K562 (cell line): ENCODE data around the gene HS3ST3A1. TPM values are rescaled to one million over a fixed set of nuclear protein-coding genes. Genes with fewer than 3 reads are reported as not detected.

ENCODE experiments used
- ATAC-seq: fragments of 200-7000 bp; cut with Tn5 transposase; 3 replicates; pipeline ENCODE4 v1.9.1; 2020; ENCODE audit warnings: moderate library complexity
- BruUV-seq: library from RNA; stranded (reverse); fragments of 400-500 nt; replicated peaks from 2 replicates; lab custom pipeline; 2021; lab: Mats Ljungman, UMichigan
- CTCF ChIA-PET: fragments of 300-600 bp; formaldehyde crosslinking; extraction: SDS; loops from one replicate; lab custom pipeline; 2021; ENCODE audit warnings: low intra/inter-chr PET ratio; lab: Yijun Ruan, JAX
- POLR2A ChIA-PET: fragments of 300-600, 350-650 bp; sonication (Branson Sonifier 250); formaldehyde crosslinking; extraction: SDS; loops from one replicate; lab custom pipeline; 2021; ENCODE audit warnings: antibody characterized with exemption, inconsistent platforms; lab: Yijun Ruan, JAX
- DNase-seq, 4 experiments: peaks; one replicate each; pipeline versions ENCODE4 v3.0.0 to v3.0.0-alpha.2; 2011 to 2018; ENCODE audit warnings: low spot score in 3 of 4, mixed read lengths in 3 of 4; ENCODE audit errors: extremely low read depth in 1 of 4
- FAIRE-seq: peaks from 2 replicates; lab custom pipeline; 2011; peaks lifted over from hg19 to GRCh38; lab: Jason Lieb, UNC
- H2AFZ ChIP-seq: 2 replicates; pipeline ENCODE4 v1.6.0; 2011; ENCODE audit warnings: low read depth, low read length, control low read depth, inconsistent platforms
- H3K27ac ChIP-seq: fragments of 200-600 bp; 3 replicates; pipeline ENCODE4 v1.8.0; 2011; ENCODE audit warnings: low read depth, mild to moderate bottlenecking, control low read depth, inconsistent platforms, low read length, moderate library complexity, mixed read lengths; ENCODE audit errors: extremely low read depth
- H3K27me3 ChIP-seq, 2 experiments: fragments of 300-600 bp in 1 of 2; 2 replicates in 1 of 2; 3 replicates in 1 of 2; pipeline versions ENCODE4 v1.6.0 to v1.8.0; 2011; ENCODE audit warnings: inconsistent platforms in 2 of 2, low read length in 2 of 2, mild to moderate bottlenecking in 1 of 2, mixed read lengths in 1 of 2, moderate library complexity in 1 of 2; ENCODE audit not compliant: control insufficient read depth in 2 of 2, insufficient read depth in 2 of 2
- H3K36me3 ChIP-seq: fragments of 300-600 bp; 3 replicates; pipeline ENCODE4 v1.8.0; 2011; ENCODE audit warnings: mild to moderate bottlenecking, low read length, inconsistent platforms; ENCODE audit not compliant: control insufficient read depth, insufficient read depth
- H3K4me1 ChIP-seq, 2 experiments: fragments of 200-600 bp in 1 of 2; replicated peaks in 1 of 2; 2 replicates in 1 of 2; 3 replicates in 1 of 2; pipeline versions ENCODE4 v1.5.1 to v1.8.0; 2011; ENCODE audit warnings: inconsistent platforms in 2 of 2, low read length in 2 of 2, mild to moderate bottlenecking in 1 of 2, mixed read lengths in 1 of 2, moderate library complexity in 1 of 2; ENCODE audit not compliant: control insufficient read depth in 2 of 2, insufficient read depth in 2 of 2
- H3K4me2 ChIP-seq: 2 replicates; pipeline ENCODE4 v1.6.1; 2011; ENCODE audit warnings: low read length, control low read depth, inconsistent platforms, mixed read lengths; ENCODE audit not compliant: insufficient read depth
- H3K4me3 ChIP-seq: fragments of 200-600 bp; sonication (generic), shearing (Covaris generic); 2 replicates; pipeline ENCODE4 v1.5.1; 2016; ENCODE audit warnings: control low read depth, inconsistent platforms
- H3K79me2 ChIP-seq: fragments of 200-600 bp; 3 replicates; pipeline ENCODE4 v1.8.0; 2011; ENCODE audit warnings: low read length, inconsistent platforms; ENCODE audit not compliant: control insufficient read depth, insufficient read depth
- H3K9ac ChIP-seq, 2 experiments: 2 replicates each; pipeline versions ENCODE4 v1.6.0 to v1.6.1; 2011; ENCODE audit warnings: low read depth in 2 of 2, low read length in 2 of 2, control low read depth in 1 of 2, inconsistent platforms in 1 of 2, mild to moderate bottlenecking in 1 of 2, mixed read lengths in 1 of 2; ENCODE audit not compliant: insufficient read depth in 1 of 2
- H3K9me1 ChIP-seq: one replicate; pipeline ENCODE4 v1.6.0; 2011; ENCODE audit warnings: inconsistent platforms, mild to moderate bottlenecking, low read length, moderate library complexity; ENCODE audit not compliant: control insufficient read depth, insufficient read depth
- H3K9me3 ChIP-seq: replicated peaks from 2 replicates; pipeline ENCODE4 v1.5.1; 2011; ENCODE audit warnings: low read depth, low read length, inconsistent platforms; ENCODE audit not compliant: control insufficient read depth, insufficient read depth
- H4K20me1 ChIP-seq: replicated peaks from 2 replicates; pipeline ENCODE4 v1.6.1; 2011; ENCODE audit warnings: low read length, inconsistent platforms, mixed read lengths; ENCODE audit not compliant: control insufficient read depth, insufficient read depth
- CC2D1A ChIP-seq: fragments of 450-650 bp; IDR thresholded peaks from 2 replicates; pipeline ENCODE4 v1.6.1; 2017; ENCODE audit warnings: mild to moderate bottlenecking
- ETV1 ChIP-seq: fragments of 450-650 bp; conservative IDR thresholded peaks from 2 replicates; pipeline ENCODE4 v1.6.1; 2016; ENCODE audit warnings: missing genetic modification characterization, control low read depth, low read depth, missing compliant biosample characterization
- KLF10 ChIP-seq: fragments of 250-450 bp; sonication (Bioruptor Pico); IDR thresholded peaks from 2 replicates; pipeline ENCODE4 v1.6.1; 2021; ENCODE audit warnings: matching md5 sums
- PKNOX1 ChIP-seq: fragments of 450-650 bp; IDR thresholded peaks from 2 replicates; pipeline ENCODE4 v1.6.1; 2016
- ZNF263 ChIP-seq: sonication (generic); formaldehyde crosslinking; IDR thresholded peaks from 2 replicates; pipeline ENCODE4 v1.8.0; 2022; ENCODE audit warnings: mild to moderate bottlenecking, missing genetic modification reagents, borderline replicate concordance
- ZNF277 ChIP-seq: fragments of 250-450 bp; sonication (Bioruptor Pico); IDR thresholded peaks from 2 replicates; pipeline ENCODE4 v1.8.0; 2022; ENCODE audit warnings: inconsistent platforms, mild to moderate bottlenecking, moderate library complexity, borderline replicate concordance
- ZNF584 ChIP-seq: fragments of 200-800 bp; sonication (Bioruptor generic); IDR thresholded peaks from 2 replicates; pipeline ENCODE4 v1.6.1; 2016; ENCODE audit warnings: low read depth, mild to moderate bottlenecking, missing genetic modification characterization, missing compliant biosample characterization
- ZNF639 ChIP-seq, 2 experiments: fragments of 200-800 bp in 1 of 2; sonication (Bioruptor generic) in 1 of 2; sonication (generic) in 1 of 2; formaldehyde crosslinking in 1 of 2; IDR thresholded peaks in 1 of 2; conservative IDR thresholded peaks in 1 of 2; 2 replicates each; pipeline versions ENCODE4 v1.5.0 to v1.6.1; 2016 to 2020; ENCODE audit warnings: missing compliant biosample characterization in 1 of 2, missing genetic modification characterization in 1 of 2, missing genetic modification reagents in 1 of 2
- WGBS: fragments of 100-300 bp; shearing (Covaris generic); methylation state at CpG from one replicate; pipeline ENCODE4 v1.1.6; 2016; ENCODE audit warnings: low coverage, mixed read lengths; ENCODE audit not compliant: insufficient coverage; ENCODE audit errors: missing lambda C conversion rate; 5-methylcytosine and 5-hydroxymethylcytosine counted together
- in situ Hi-C: fragments of 300-500 bp; cut with MboI; formaldehyde crosslinking; loops from 4 replicates; pipeline ENCODE4 v1.15.0; 2018; ENCODE audit warnings: inconsistent platforms, mixed read lengths
- intact Hi-C: fragments of 100-400 bp; cut with micrococcal nuclease; formaldehyde crosslinking; loops from 2 replicates; pipeline ENCODE4 v1.14.2; 2022
- polyA plus RNA-seq, 8 experiments: library from polyadenylated mRNA; depleted of rRNA in 4 of 8; stranded (reverse) in 5 of 8; unstranded in 3 of 8; fragments of >200 nt; fragmentation: Nextera tagmentation in 2 of 8; fragmentation: Illumina TruSeq in 1 of 8; extraction: Ambion mirVana in 2 of 8; extraction: Trizol in 1 of 8; gene quantifications; 2 replicates each; pipeline versions ENCODE4 v1.2.1 to v1.2.3, GENCODE V29; 2011 to 2014; ENCODE audit warnings: inconsistent platforms in 1 of 8, missing spikeins in 1 of 8
- total RNA-seq, 7 experiments: library from RNA; depleted of rRNA in 6 of 7; stranded (reverse); fragments of >200 nt in 6 of 7; fragmentation: Illumina TruSeq in 2 of 7; extraction: Trizol in 2 of 7; gene quantifications; 2 replicates each; pipeline versions ENCODE4 v1.2.1 to v1.2.3, GENCODE V29; 2011 to 2021; ENCODE audit warnings: low replicate concordance in 1 of 7

Gene HS3ST3A1
- total and polyA plus RNA-seq, 9 of the 15 experiments (the other 6 are each of a cell fraction or from before 2014, with no cell fraction given), result 0.25 to 14.8 (median 2.3) TPM

- TF ChIP-seq PKNOX1, result 0 out of 2 replicates have a peak, but pooled peaks have one; percentile 7
- TF ChIP-seq KLF10 (CRISPR knock-in tag), result no peak
- TF ChIP-seq ETV1, result no peak
These were observed 92.8 kb downstream of the HS3ST3A1 start (continued) for GRCh38 chr17:13508896-13509295.

- POLR2A ChIA-PET, result interaction anchor here (1.2 to 1.3 kb wide), 2 partner anchors 10 to 72 kb away, joined by 4 to 5 read pairs; no protein-coding TSS in a partner anchor
- Histone ChIP-seq H3K27me3 (no peaks in the 10 kb centered on the region), H4K20me1 (no peaks in the 10 kb centered on the region), H3K79me2 (peaks cover 27% of the 10 kb centered on the region), H3K4me2 (no peak overlapping the region), H3K27ac (no peak overlapping the region), H3K4me3 (no peak overlapping the region), H3K9ac (no peak overlapping the region), H2AFZ (no peak overlapping the region), H3K9me3 (no peaks in the 10 kb centered on the region), H3K4me1 (peaks cover 10 to 24% of the 10 kb centered on the region in 2 experiments), H3K9me1 (no peaks in the 10 kb centered on the region), H3K36me3 (no peaks in the 10 kb centered on the region)
- BruUV-seq, result no TSS peak
- in situ Hi-C loops (no loop called here), intact Hi-C loops (no loop called here)
- DNase-seq (no peak), FAIRE-seq (no peak), ATAC-seq (no peak)
- TF ChIP-seq ZNF263 (CRISPR knock-in tag) (no peak), ZNF584 (CRISPR knock-in tag) (no peak), ZNF277 (CRISPR knock-in tag) (peak; percentile 63; the same call in 1 of the 2 replicates), CC2D1A (no peak), ZNF639 (CRISPR knock-in tag; conservative IDR thresholded peaks at IDR 0.05 in 1 of 2, IDR thresholded peaks at IDR 0.05 in 1 of 2) (no peak)
- 94% methylated on average over 6 of the region's 6 CpGs for WGBS
- CTCF ChIA-PET, result no interaction called here
These were observed 98.2 kb downstream of the HS3ST3A1 start for GRCh38 chr17:13503526-13503925.
